GM12878 (cell line): ENCODE measurements around the gene MS4A4E. TPM values are rescaled to one million over a fixed set of nuclear protein-coding genes. Genes with fewer than 3 reads are reported as not detected.

ENCODE experiments used
- ATAC-seq: fragments of 200-7000 bp; cut with Tn5 transposase; 3 replicates; pipeline ENCODE4 v1.9.1; 2020; ENCODE audit warnings: mild to moderate bottlenecking, moderate library complexity
- BruUV-seq: library from RNA; stranded (reverse); fragments of 400-500 nt; replicated peaks from 2 replicates; lab custom pipeline; 2021; lab: Mats Ljungman, UMichigan
- CTCF ChIA-PET: fragments of 300-600 bp; sonication (Branson Sonifier 250); formaldehyde crosslinking; extraction: SDS; loops from one replicate; lab custom pipeline; 2021; ENCODE audit warnings: inconsistent platforms; lab: Yijun Ruan, JAX
- POLR2A ChIA-PET: fragments of 350-600 bp; formaldehyde crosslinking; extraction: SDS; loops from one replicate; lab custom pipeline; 2021; ENCODE audit warnings: inconsistent platforms; lab: Charles Lee
- RAD21 ChIA-PET: fragments of 300-600 bp; sonication (Branson Sonifier 250); formaldehyde crosslinking; loops from one replicate; lab custom pipeline; 2023; ENCODE audit warnings: antibody characterized with exemption; ENCODE audit not compliant: unreplicated experiment; lab: Charles Lee
- SMC1A ChIA-PET: fragments of 300-600 bp; sonication (Branson Sonifier 250); formaldehyde crosslinking; loops from one replicate; lab custom pipeline; 2023; ENCODE audit not compliant: unreplicated experiment, uncharacterized antibody; lab: Charles Lee
- DNase-seq: peaks from one replicate; pipeline ENCODE4 v3.0.0-alpha.2; 2011; ENCODE audit warnings: low read depth, low spot score
- FAIRE-seq: peaks from 3 replicates; lab custom pipeline; 2011; peaks lifted over from hg19 to GRCh38; lab: Jason Lieb, UNC
- H2AFZ ChIP-seq: 2 replicates; pipeline ENCODE4 v1.6.0; 2011; ENCODE audit warnings: low read depth, low read length, control low read depth; ENCODE audit not compliant: control insufficient read depth
- H3K27ac ChIP-seq: 2 replicates; pipeline ENCODE4 v1.5.1; 2011; ENCODE audit warnings: control low read depth; ENCODE audit not compliant: control insufficient read depth, insufficient read depth
- H3K27me3 ChIP-seq, 2 experiments: replicated peaks in 1 of 2; 2 replicates each; pipeline versions ENCODE4 v1.6.0 to v1.6.1; 2011; ENCODE audit warnings: low read length in 1 of 2; ENCODE audit not compliant: control insufficient read depth in 2 of 2, insufficient read depth in 2 of 2
- H3K36me3 ChIP-seq, 2 experiments: 2 replicates each; pipeline ENCODE4 v1.5.1; 2011; ENCODE audit warnings: low read length in 1 of 2; ENCODE audit not compliant: control insufficient read depth in 2 of 2, insufficient read depth in 2 of 2
- H3K4me1 ChIP-seq: 2 replicates; pipeline ENCODE4 v1.6.1; 2011; ENCODE audit warnings: mild to moderate bottlenecking, low read length, moderate library complexity, mixed read lengths; ENCODE audit not compliant: control insufficient read depth, insufficient read depth
- H3K4me2 ChIP-seq: 2 replicates; pipeline ENCODE4 v1.6.0; 2011; ENCODE audit warnings: control low read depth; ENCODE audit not compliant: control insufficient read depth, insufficient read depth
- H3K4me3 ChIP-seq: fragments of 200-600 bp; sonication (generic); 2 replicates; pipeline ENCODE4 v1.5.1; 2016
- H3K79me2 ChIP-seq: 2 replicates; pipeline ENCODE4 v1.6.0; 2011; ENCODE audit warnings: low read length; ENCODE audit not compliant: control insufficient read depth, insufficient read depth
- H3K9ac ChIP-seq: 2 replicates; pipeline ENCODE4 v1.8.0; 2011; ENCODE audit warnings: low read length, control low read depth, mixed read lengths; ENCODE audit not compliant: control insufficient read depth, insufficient read depth
- H3K9me3 ChIP-seq: replicated peaks from 3 replicates; pipeline ENCODE4 v1.5.1; 2011; ENCODE audit warnings: mild to moderate bottlenecking, low read length; ENCODE audit not compliant: control insufficient read depth, insufficient read depth
- H4K20me1 ChIP-seq: 2 replicates; pipeline ENCODE4 v1.6.0; 2011; ENCODE audit not compliant: control insufficient read depth, insufficient read depth
- DPF2 ChIP-seq: fragments of 450-650 bp; IDR thresholded peaks from 2 replicates; pipeline ENCODE4 v1.6.1; 2017; ENCODE audit warnings: mild to moderate bottlenecking
- KDM1A ChIP-seq: fragments of 200-600 bp; sonication (generic); IDR thresholded peaks from 2 replicates; pipeline ENCODE4 v1.6.1; 2016; ENCODE audit warnings: borderline replicate concordance
- MXI1 ChIP-seq: fragments of 150-350 bp; IDR thresholded peaks from 2 replicates; pipeline ENCODE4 v1.6.1; 2011; ENCODE audit warnings: low read depth, mild to moderate bottlenecking, inconsistent platforms, low read length, improper control_type of control experiment
- NBN ChIP-seq: fragments of 450-650 bp; IDR thresholded peaks from 2 replicates; pipeline ENCODE4 v1.6.1; 2016
- NR2C1 ChIP-seq: fragments of 450-650 bp; IDR thresholded peaks from 2 replicates; pipeline ENCODE4 v1.6.1; 2017; ENCODE audit warnings: antibody characterized with exemption, mild to moderate bottlenecking, moderate library complexity
- PAX5 ChIP-seq: IDR thresholded peaks from 2 replicates; pipeline ENCODE4 v1.6.1; 2011; ENCODE audit warnings: low read depth, low read length, borderline replicate concordance
- POLR2AphosphoS5 ChIP-seq: IDR thresholded peaks from 2 replicates; pipeline ENCODE4 v1.6.1; 2011; ENCODE audit warnings: mild to moderate bottlenecking, low read length, inconsistent platforms
- RCOR1 ChIP-seq: conservative IDR thresholded peaks from 2 replicates; pipeline ENCODE4 v1.6.1; 2012; ENCODE audit warnings: low read depth, low read length, improper control_type of control experiment
- SIN3A ChIP-seq: IDR thresholded peaks from 2 replicates; pipeline ENCODE4 v1.6.1; 2012; ENCODE audit warnings: low read depth, low read length, improper control_type of control experiment
- SMAD5 ChIP-seq: IDR thresholded peaks from 2 replicates; pipeline ENCODE4 v1.6.1; 2016; ENCODE audit warnings: antibody characterized with exemption, low read depth
- SPI1 ChIP-seq: IDR thresholded peaks from 2 replicates; pipeline ENCODE4 v1.6.1; 2011; ENCODE audit warnings: low read depth, mild to moderate bottlenecking, low read length, moderate library complexity, borderline replicate concordance; ENCODE audit not compliant: insufficient read depth
- STAT3 ChIP-seq: IDR thresholded peaks from 2 replicates; pipeline ENCODE4 v1.6.1; 2011; ENCODE audit warnings: low read depth, low read length, improper control_type of control experiment
- ZNF384 ChIP-seq: IDR thresholded peaks from 2 replicates; pipeline ENCODE4 v1.6.1; 2012; ENCODE audit warnings: low read depth, mild to moderate bottlenecking, low read length, improper control_type of control experiment, borderline replicate concordance
- in situ Hi-C: fragments of 300-500 bp; cut with MboI; formaldehyde crosslinking; loops from 9 replicates; pipeline ENCODE4 v1.14.3; 2018; ENCODE audit warnings: mixed read lengths
- intact Hi-C: fragments of 100-400 bp; cut with micrococcal nuclease; formaldehyde crosslinking; loops from one replicate; pipeline ENCODE4 v1.14.2; 2022; ENCODE audit not compliant: unreplicated experiment
- polyA plus RNA-seq, 11 experiments: library from polyadenylated mRNA; depleted of rRNA in 4 of 11; unstranded in 6 of 11; stranded (reverse) in 5 of 11; fragments of >200 nt; fragmentation: Nextera tagmentation in 4 of 11; fragmentation: Illumina TruSeq in 1 of 11; extraction: Ambion mirVana in 4 of 11; extraction: Trizol in 1 of 11; gene quantifications; 1 replicate in 1 of 11; 2 replicates in 10 of 11; pipeline versions ENCODE4 v1.2.1 to v1.2.3, GENCODE V29; 2011 to 2016; ENCODE audit warnings: inconsistent platforms in 2 of 11, missing spikeins in 2 of 11, low read depth in 1 of 11
- total RNA-seq, 4 experiments: library from RNA; depleted of rRNA in 3 of 4; stranded (reverse); fragments of >200 nt in 3 of 4; fragmentation: Illumina TruSeq in 1 of 4; extraction: Trizol in 1 of 4; gene quantifications; 2 replicates each; pipeline versions ENCODE4 v1.2.1 to v1.2.3, GENCODE V29; 2013 to 2021
- TF ChIP-seq, protein P1 (sequence below), 3 experiments: IDR thresholded peaks in 2 of 3; conservative IDR thresholded peaks in 1 of 3; 2 replicates each; pipeline ENCODE4 v1.5.1; 2011; ENCODE audit warnings: low read depth in 3 of 3, low read length in 3 of 3, mild to moderate bottlenecking in 3 of 3, control low read depth in 2 of 3, moderate library complexity in 2 of 3, inconsistent platforms in 1 of 3, mixed read lengths in 1 of 3; ENCODE audit not compliant: control insufficient read depth in 2 of 3, insufficient read depth in 1 of 3; ENCODE audit errors: extremely low read depth in 1 of 3
- TF ChIP-seq, protein P2 (sequence below): fragments of 150-350 bp; IDR thresholded peaks from 2 replicates; pipeline ENCODE4 v1.6.1; 2016; ENCODE audit warnings: low read depth, low read length
- TF ChIP-seq, protein P3 (sequence below): fragments of 450-650 bp; formaldehyde crosslinking; IDR thresholded peaks from 2 replicates; pipeline ENCODE4 v1.5.0; 2022; ENCODE audit warnings: mild to moderate bottlenecking, missing genetic modification characterization

MS4A4E gene
- total and polyA plus RNA-seq, 10 of the 15 experiments (the other 5 are each of a cell fraction or from before 2014, with no cell fraction given), result 0.06 to 0.92 (median 0.45) TPM; not detected in 3

DNA sequence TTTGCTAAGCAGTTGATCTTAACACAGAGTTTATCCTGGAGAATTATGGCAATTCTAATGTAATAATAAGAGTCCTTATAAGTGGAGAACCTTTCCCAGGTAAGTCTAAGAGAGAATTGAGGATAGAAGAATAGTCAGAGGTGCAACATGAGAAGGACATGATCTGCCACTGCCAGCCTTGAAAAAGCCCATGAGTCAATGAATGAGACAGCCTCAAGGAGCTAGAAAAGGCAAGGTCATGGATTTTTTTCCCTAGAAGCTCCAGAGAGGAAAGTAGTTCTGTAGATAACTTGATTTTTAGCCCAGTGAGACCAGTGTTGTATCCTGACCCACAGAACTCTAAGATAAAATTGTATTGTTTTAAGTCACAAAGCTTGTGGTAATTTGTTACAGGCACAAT is 77.0 kb downstream of the MS4A4E start:
- intact Hi-C loops, result no loop called here
- Histone ChIP-seq H3K27me3 (no peaks in the 10 kb centered on the region), H2AFZ (no peak overlapping the region), H3K9me3 (peaks cover 8% of the 10 kb centered on the region; the same call in 2 of the 3 replicates), H3K79me2 (no peaks in the 10 kb centered on the region), H3K9ac (no peak overlapping the region), H3K27ac (no peak overlapping the region), H3K36me3 (no peaks in the 10 kb centered on the region), H3K4me3 (no peak overlapping the region), H3K4me2 (no peak overlapping the region), H3K4me1 (no peaks in the 10 kb centered on the region), H4K20me1 (no peaks in the 10 kb centered on the region)
- FAIRE-seq (no peak), DNase-seq (no peak), ATAC-seq (no peak)
- no TSS peak for BruUV-seq
- in situ Hi-C loops, result no loop called here
- ChIA-PET SMC1A (interaction anchor here (1.1 to 1.9 kb wide), 4 partner anchors 13 to 85 kb away, joined by 3 to 8 read pairs (median 4); no protein-coding TSS in a partner anchor), CTCF (interaction anchor here (1.0 to 1.4 kb wide), 3 partner anchors 10 to 85 kb away, joined by 3 to 5 read pairs (median 4); no protein-coding TSS in a partner anchor), POLR2A (no interaction called here), RAD21 (interaction anchor here (2.1 kb wide), 1 partner anchor 85 kb away, joined by 10 read pairs; no protein-coding TSS in a partner anchor)
- TF ChIP-seq, protein P1, sequence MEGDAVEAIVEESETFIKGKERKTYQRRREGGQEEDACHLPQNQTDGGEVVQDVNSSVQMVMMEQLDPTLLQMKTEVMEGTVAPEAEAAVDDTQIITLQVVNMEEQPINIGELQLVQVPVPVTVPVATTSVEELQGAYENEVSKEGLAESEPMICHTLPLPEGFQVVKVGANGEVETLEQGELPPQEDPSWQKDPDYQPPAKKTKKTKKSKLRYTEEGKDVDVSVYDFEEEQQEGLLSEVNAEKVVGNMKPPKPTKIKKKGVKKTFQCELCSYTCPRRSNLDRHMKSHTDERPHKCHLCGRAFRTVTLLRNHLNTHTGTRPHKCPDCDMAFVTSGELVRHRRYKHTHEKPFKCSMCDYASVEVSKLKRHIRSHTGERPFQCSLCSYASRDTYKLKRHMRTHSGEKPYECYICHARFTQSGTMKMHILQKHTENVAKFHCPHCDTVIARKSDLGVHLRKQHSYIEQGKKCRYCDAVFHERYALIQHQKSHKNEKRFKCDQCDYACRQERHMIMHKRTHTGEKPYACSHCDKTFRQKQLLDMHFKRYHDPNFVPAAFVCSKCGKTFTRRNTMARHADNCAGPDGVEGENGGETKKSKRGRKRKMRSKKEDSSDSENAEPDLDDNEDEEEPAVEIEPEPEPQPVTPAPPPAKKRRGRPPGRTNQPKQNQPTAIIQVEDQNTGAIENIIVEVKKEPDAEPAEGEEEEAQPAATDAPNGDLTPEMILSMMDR (IDR thresholded peaks at IDR 0.05 in 2 of 3, conservative IDR thresholded peaks at IDR 0.05 in 1 of 3; ENCODE audit: control insufficient read depth in 2 of 3, extremely low read depth in 1 of 3, insufficient read depth in 1 of 3, low read depth in 3 of 3, low read length in 3 of 3), result no peak
- TF ChIP-seq, protein P2, sequence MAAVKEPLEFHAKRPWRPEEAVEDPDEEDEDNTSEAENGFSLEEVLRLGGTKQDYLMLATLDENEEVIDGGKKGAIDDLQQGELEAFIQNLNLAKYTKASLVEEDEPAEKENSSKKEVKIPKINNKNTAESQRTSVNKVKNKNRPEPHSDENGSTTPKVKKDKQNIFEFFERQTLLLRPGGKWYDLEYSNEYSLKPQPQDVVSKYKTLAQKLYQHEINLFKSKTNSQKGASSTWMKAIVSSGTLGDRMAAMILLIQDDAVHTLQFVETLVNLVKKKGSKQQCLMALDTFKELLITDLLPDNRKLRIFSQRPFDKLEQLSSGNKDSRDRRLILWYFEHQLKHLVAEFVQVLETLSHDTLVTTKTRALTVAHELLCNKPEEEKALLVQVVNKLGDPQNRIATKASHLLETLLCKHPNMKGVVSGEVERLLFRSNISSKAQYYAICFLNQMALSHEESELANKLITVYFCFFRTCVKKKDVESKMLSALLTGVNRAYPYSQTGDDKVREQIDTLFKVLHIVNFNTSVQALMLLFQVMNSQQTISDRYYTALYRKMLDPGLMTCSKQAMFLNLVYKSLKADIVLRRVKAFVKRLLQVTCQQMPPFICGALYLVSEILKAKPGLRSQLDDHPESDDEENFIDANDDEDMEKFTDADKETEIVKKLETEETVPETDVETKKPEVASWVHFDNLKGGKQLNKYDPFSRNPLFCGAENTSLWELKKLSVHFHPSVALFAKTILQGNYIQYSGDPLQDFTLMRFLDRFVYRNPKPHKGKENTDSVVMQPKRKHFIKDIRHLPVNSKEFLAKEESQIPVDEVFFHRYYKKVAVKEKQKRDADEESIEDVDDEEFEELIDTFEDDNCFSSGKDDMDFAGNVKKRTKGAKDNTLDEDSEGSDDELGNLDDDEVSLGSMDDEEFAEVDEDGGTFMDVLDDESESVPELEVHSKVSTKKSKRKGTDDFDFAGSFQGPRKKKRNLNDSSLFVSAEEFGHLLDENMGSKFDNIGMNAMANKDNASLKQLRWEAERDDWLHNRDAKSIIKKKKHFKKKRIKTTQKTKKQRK, result no peak
- TF ChIP-seq POLR2AphosphoS5, result no peak
- no peak for TF ChIP-seq KDM1A
- no peak for TF ChIP-seq STAT3
- no peak for TF ChIP-seq DPF2
- TF ChIP-seq NBN, result no peak
- TF ChIP-seq, protein P3, sequence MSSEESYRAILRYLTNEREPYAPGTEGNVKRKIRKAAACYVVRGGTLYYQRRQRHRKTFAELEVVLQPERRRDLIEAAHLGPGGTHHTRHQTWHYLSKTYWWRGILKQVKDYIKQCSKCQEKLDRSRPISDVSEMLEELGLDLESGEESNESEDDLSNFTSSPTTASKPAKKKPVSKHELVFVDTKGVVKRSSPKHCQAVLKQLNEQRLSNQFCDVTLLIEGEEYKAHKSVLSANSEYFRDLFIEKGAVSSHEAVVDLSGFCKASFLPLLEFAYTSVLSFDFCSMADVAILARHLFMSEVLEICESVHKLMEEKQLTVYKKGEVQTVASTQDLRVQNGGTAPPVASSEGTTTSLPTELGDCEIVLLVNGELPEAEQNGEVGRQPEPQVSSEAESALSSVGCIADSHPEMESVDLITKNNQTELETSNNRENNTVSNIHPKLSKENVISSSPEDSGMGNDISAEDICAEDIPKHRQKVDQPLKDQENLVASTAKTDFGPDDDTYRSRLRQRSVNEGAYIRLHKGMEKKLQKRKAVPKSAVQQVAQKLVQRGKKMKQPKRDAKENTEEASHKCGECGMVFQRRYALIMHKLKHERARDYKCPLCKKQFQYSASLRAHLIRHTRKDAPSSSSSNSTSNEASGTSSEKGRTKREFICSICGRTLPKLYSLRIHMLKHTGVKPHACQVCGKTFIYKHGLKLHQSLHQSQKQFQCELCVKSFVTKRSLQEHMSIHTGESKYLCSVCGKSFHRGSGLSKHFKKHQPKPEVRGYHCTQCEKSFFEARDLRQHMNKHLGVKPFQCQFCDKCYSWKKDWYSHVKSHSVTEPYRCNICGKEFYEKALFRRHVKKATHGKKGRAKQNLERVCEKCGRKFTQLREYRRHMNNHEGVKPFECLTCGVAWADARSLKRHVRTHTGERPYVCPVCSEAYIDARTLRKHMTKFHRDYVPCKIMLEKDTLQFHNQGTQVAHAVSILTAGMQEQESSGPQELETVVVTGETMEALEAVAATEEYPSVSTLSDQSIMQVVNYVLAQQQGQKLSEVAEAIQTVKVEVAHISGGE (CRISPR knock-in tag), result no peak
- no peak for TF ChIP-seq RCOR1
- TF ChIP-seq PAX5, result no peak
- no peak for TF ChIP-seq SMAD5
- TF ChIP-seq NR2C1, result no peak
- TF ChIP-seq MXI1, result no peak
- no peak for TF ChIP-seq SIN3A
- no peak for TF ChIP-seq SPI1
- TF ChIP-seq ZNF384, result no peak
